ENCODE data around the gene NGEF. TPM values are rescaled to one million over a fixed set of nuclear protein-coding genes. Genes with fewer than 3 reads are reported as not detected.

The NGEF gene
- total and polyA plus RNA-seq, 10 of the 15 experiments (the other 5 are each of a cell fraction or from before 2014, with no cell fraction given) = 0.12 TPM; not detected in 9

DNA sequence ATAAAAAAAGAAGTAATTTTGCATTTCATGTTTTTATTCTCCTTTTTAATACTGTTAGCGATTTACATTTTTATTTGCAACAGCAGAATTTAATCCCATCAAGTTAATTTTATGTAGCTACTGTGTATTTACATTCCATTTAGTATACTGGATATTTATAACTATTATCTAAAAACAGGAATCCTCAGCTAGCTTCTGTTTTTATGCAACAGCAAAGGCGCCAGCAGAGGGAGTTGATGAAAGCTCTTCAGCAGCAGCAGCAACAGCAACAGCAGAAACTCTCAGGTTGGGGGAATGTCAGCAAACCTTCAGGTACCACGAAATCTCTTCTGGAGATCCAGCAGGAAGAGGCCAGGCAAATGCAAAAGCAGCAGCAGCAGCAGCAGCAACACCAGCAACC is 169.2 kb downstream of the NGEF start:
- H3K9me3 ChIP-seq (replicated peaks; ENCODE audit: control insufficient read depth, insufficient read depth, low read length) = no peaks in the 10 kb centered on the region
- in situ Hi-C loops (cut with MboI) = no loop called here
- no peak overlapping the region for H3K27ac ChIP-seq (ENCODE audit: control insufficient read depth, insufficient read depth)
- POLR2A ChIA-PET = interaction anchor here (0.6 kb wide), 1 partner anchor 10 kb away, joined by 3 read pairs; no protein-coding TSS in a partner anchor
- H3K4me2 ChIP-seq (ENCODE audit: control insufficient read depth, insufficient read depth) = no peak overlapping the region
- peaks cover 2% of the 10 kb centered on the region; the same call in 1 of the 2 replicates for H3K4me1 ChIP-seq (ENCODE audit: control insufficient read depth, insufficient read depth, low read length)
- no peaks in the 10 kb centered on the region for H3K79me2 ChIP-seq (ENCODE audit: control insufficient read depth, insufficient read depth, low read length)
- no peaks in the 10 kb centered on the region for H4K20me1 ChIP-seq (ENCODE audit: control insufficient read depth, insufficient read depth)
- intact Hi-C loops (cut with micrococcal nuclease; ENCODE audit: unreplicated experiment) = no loop called here
- 88% methylated on average over 3 of the region's 3 CpGs for WGBS (ENCODE audit: insufficient coverage, insufficient replicate concordance, low lambda C conversion rate, missing lambda C conversion rate)
- no TSS peak for BruUV-seq (replicated peaks)
- TF ChIP-seq SRF (IDR thresholded peaks at IDR 0.05; ENCODE audit: low read depth in 2 of 2, low read length in 2 of 2) (no peak), PAX5 (IDR thresholded peaks at IDR 0.05; ENCODE audit: borderline replicate concordance, low read depth, low read length) (no peak), CTCF (IDR thresholded peaks at IDR 0.05 in 2 of 3, conservative IDR thresholded peaks at IDR 0.05 in 1 of 3; ENCODE audit: control insufficient read depth in 2 of 3, extremely low read depth in 1 of 3, insufficient read depth in 1 of 3, low read depth in 3 of 3, low read length in 3 of 3) (no peak), ZNF24 (IDR thresholded peaks at IDR 0.05) (no peak)
- SMC1A ChIA-PET (ENCODE audit: uncharacterized antibody, unreplicated experiment) = interaction anchor here (0.8 to 2.3 kb wide), 3 partner anchors 9 to 185 kb away, joined by 3 to 11 read pairs (median 4); no protein-coding TSS in a partner anchor
- CTCF ChIA-PET = interaction anchor here (0.5 to 1.8 kb wide), 4 partner anchors 9 to 216 kb away, joined by 3 to 8 read pairs (median 4); partner anchors contain the start of gene INPP5D
- ATAC-seq (no peak), DNase-seq (ENCODE audit: low read depth, low spot score) (no peak), FAIRE-seq (no peak)
- no peaks in the 10 kb centered on the region for H3K27me3 ChIP-seq (replicated peaks in 1 of 2; ENCODE audit: control insufficient read depth in 2 of 2, insufficient read depth in 2 of 2, low read length in 1 of 2)
- no peak overlapping the region for H3K4me3 ChIP-seq
- no peak overlapping the region for H3K9ac ChIP-seq (ENCODE audit: control insufficient read depth, insufficient read depth, low read length)
- H3K36me3 ChIP-seq (ENCODE audit: control insufficient read depth in 2 of 2, insufficient read depth in 2 of 2, low read length in 1 of 2) = peaks cover 8 to 22% of the 10 kb centered on the region in 2 experiments
- H2AFZ ChIP-seq (ENCODE audit: control insufficient read depth, low read depth, low read length) = no peak overlapping the region
- RAD21 ChIA-PET (ENCODE audit: unreplicated experiment) = interaction anchor here (0.6 kb wide), 1 partner anchor 127 kb away, joined by 3 read pairs; no protein-coding TSS in a partner anchor
